Chondrocyte (in vitro differentiated cells): ENCODE results near the gene RBM4B. TPM values are rescaled to one million over a fixed set of nuclear protein-coding genes. Genes with fewer than 3 reads are reported as not detected.

Experiments
- DNase-seq: peaks from one replicate; pipeline ENCODE4 v3.0.0; 2021; ENCODE audit warnings: mixed read lengths, low spot score
- H3K27ac Mint-ChIP-seq: one replicate; pipeline ENCODE4 v1.8.0; 2021; ENCODE audit warnings: mild to moderate bottlenecking, moderate library complexity, mixed read lengths; ENCODE audit not compliant: unreplicated experiment
- H3K27me3 Mint-ChIP-seq: 2 replicates; pipeline ENCODE4 v1.8.0; 2021; ENCODE audit warnings: low read depth, mixed read lengths
- H3K36me3 Mint-ChIP-seq: 2 replicates; pipeline ENCODE4 v1.8.0; 2021; ENCODE audit warnings: low read depth, mixed read lengths
- H3K4me1 Mint-ChIP-seq: 2 replicates; pipeline ENCODE4 v1.8.0; 2021; ENCODE audit warnings: low read depth, mild to moderate bottlenecking, mixed read lengths
- H3K4me3 Mint-ChIP-seq: one replicate; pipeline ENCODE4 v1.8.0; 2021; ENCODE audit warnings: mild to moderate bottlenecking, moderate library complexity, mixed read lengths; ENCODE audit not compliant: unreplicated experiment
- H3K9me3 Mint-ChIP-seq: 2 replicates; pipeline ENCODE4 v1.8.0; 2021; ENCODE audit warnings: low read depth, mixed read lengths
- CTCF ChIP-seq: fragments of 200-600 bp; sonication (generic); IDR thresholded peaks from 2 replicates; pipeline ENCODE4 v1.5.0; 2021; ENCODE audit warnings: antibody characterized with exemption, mild to moderate bottlenecking, moderate library complexity
- total RNA-seq: library from RNA; stranded (reverse); gene quantifications from 3 replicates; pipeline ENCODE4 v1.2.1, GENCODE V29; 2021

The RBM4B gene
- total RNA-seq, 1 donor from 2014 or later: 19.6 TPM

- Mint-ChIP-seq H3K9me3 (no peaks in the 10 kb centered on the region), H3K27ac (no peak overlapping the region), H3K36me3 (peaks cover 4% of the 10 kb centered on the region), H3K27me3 (no peaks in the 10 kb centered on the region), H3K4me1 (peaks cover 3% of the 10 kb centered on the region), H3K4me3 (no peak overlapping the region)
- DNase-seq: peak; percentile 92
- no peak for TF ChIP-seq CTCF
These were observed 12.2 kb upstream of the RBM4B start for GRCh38 chr11:66689661-66690590.

- peak; percentile 74 for DNase-seq
- peaks cover 7% of the 10 kb centered on the region for H3K36me3 Mint-ChIP-seq
- H3K27me3 Mint-ChIP-seq: no peaks in the 10 kb centered on the region
- H3K9me3 Mint-ChIP-seq: no peaks in the 10 kb centered on the region
- no peak for TF ChIP-seq CTCF
- no peak overlapping the region for H3K27ac Mint-ChIP-seq
- no peak overlapping the region for H3K4me3 Mint-ChIP-seq
- H3K4me1 Mint-ChIP-seq: no peaks in the 10 kb centered on the region
These were observed 11.2 kb upstream of the RBM4B start for GRCh38 chr11:66688561-66689534.

- Mint-ChIP-seq H3K27me3 (no peaks in the 10 kb centered on the region), H3K9me3 (no peaks in the 10 kb centered on the region), H3K4me3 (no peak overlapping the region), H3K4me1 (no peaks in the 10 kb centered on the region), H3K36me3 (peaks cover 7% of the 10 kb centered on the region), H3K27ac (no peak overlapping the region)
- TF ChIP-seq CTCF: no peak
- DNase-seq: peak; percentile 64
These were observed 10.2 kb upstream of the RBM4B start for GRCh38 chr11:66687831-66688281.

- Mint-ChIP-seq H3K36me3 (peaks cover 7% of the 10 kb centered on the region), H3K27me3 (no peaks in the 10 kb centered on the region), H3K4me1 (no peaks in the 10 kb centered on the region), H3K9me3 (no peaks in the 10 kb centered on the region), H3K27ac (no peak overlapping the region), H3K4me3 (no peak overlapping the region)
- no peak for TF ChIP-seq CTCF
- peak; percentile 87 for DNase-seq
These were observed 9.4 kb upstream of the RBM4B start for GRCh38 chr11:66686801-66687750.
